HG03460 (cell line): Measurements from ENCODE around the gene SLC50A1.

ENCODE experiments used
- ATAC-seq: cut with Tn5 transposase; IDR thresholded peaks from one replicate; pipeline ENCODE4 v1.9.1; 2021; ENCODE audit not compliant: unreplicated experiment

SLC50A1 gene

DNA sequence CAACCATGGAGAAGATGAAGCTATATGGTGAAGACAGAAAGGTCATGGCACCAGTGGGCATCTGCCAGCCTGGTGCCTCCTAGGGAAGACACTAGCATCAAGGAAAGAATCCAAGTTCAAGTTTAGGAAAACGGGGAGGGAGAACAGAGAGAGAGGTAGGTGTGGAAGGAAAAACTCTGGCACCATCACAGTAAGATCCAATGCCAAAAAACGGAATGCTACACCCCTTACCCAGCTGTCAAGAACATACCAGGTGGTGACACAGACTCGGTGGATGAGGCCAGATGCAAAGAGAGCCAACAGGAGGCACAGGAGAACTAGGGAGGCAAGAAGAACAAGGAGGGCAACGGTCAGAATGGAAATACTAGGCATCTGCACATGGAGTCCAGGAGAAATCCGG is 33.9 kb downstream of the SLC50A1 start:
- no peak for ATAC-seq

GRCh38 chr1:155170101-155170785 is 34.6 kb downstream of the SLC50A1 start:
- ATAC-seq: no peak

DNA sequence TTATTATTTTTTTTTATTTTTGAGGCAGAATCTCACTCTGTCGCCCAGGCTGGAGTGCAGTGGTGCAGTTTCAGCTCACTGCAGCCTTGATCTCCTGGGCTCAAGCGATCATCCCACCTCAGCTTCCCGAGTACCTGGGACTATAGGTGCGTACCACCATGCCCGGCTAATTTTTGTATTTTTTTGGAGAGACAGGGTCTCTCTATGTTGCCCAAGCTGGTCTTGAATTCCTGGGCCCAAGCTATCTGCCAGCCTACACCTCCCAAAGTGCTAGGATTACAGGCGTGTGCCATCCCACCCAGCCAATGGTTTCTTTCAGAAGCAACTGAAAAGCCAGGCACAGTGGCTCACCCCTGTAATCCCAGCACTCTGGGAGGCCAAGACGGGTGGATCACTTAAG is 35.2 kb downstream of the SLC50A1 start:
- ATAC-seq: no peak

- ATAC-seq: no peak
Measured at GRCh38 chr1:155171836-155172731, 36.4 kb downstream of the SLC50A1 start.

DNA sequence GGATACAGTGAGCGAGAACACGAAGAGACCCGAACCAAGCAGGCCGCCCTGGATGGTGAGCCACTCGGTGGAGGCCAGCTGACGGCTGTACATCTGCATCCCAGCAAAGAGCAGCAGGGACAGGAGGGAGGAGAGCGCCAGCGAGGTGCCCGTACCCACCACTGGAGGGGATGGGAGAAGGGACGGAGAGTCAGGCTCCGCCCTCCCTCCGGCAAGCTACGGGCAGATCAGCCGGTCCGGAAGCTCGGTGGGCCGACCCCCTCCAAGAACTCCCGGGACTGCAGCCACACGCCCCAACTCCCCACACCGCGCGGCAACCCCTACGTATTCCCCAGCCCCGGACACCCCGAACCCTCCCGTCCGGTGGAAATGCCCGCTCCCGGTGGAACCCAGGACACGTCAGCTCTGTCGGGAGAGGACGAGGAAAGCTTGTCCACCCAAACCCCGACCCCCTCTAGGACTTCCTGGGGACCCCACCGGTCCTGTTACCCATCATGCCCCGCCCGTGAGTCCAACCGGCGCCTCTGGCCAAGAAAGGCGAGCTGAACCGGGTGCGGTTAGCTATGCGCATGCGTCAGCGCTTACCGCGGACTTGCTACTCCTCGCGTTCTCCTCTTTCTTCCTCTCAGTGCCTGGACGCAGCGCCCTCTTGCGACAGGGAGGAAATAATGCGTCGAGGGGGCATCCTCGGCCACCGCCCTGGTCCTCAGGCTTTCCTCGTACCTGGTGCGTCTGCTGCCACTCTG is 37.3 kb downstream of the SLC50A1 start, which contains the start of gene KRTCAP2:
Gene KRTCAP2, minus strand, starts transcription at position 573 of the 746 bp plus-strand sequence. Its CDS starts 80 bp downstream, at position 493.
- ATAC-seq: peak; percentile 75

- ATAC-seq: peak; percentile 13
Measured at GRCh38 chr1:155173478-155174323, 38.0 kb downstream of the SLC50A1 start, which contains the start of gene TRIM46. TRIM46 (plus strand) TSS chr1:155173849; CDS start chr1:155173967, 118 bp downstream.

- no peak for ATAC-seq
Measured at GRCh38 chr1:155174324-155175280, 39.0 kb downstream of the SLC50A1 start.

- no peak for ATAC-seq
Measured at GRCh38 chr1:155175281-155175926, 39.8 kb downstream of the SLC50A1 start.

GRCh38 chr1:155175927-155176371 is 40.3 kb downstream of the SLC50A1 start:
- no peak for ATAC-seq

- no peak for ATAC-seq
Measured at GRCh38 chr1:155176544-155177071, 41.0 kb downstream of the SLC50A1 start.

DNA sequence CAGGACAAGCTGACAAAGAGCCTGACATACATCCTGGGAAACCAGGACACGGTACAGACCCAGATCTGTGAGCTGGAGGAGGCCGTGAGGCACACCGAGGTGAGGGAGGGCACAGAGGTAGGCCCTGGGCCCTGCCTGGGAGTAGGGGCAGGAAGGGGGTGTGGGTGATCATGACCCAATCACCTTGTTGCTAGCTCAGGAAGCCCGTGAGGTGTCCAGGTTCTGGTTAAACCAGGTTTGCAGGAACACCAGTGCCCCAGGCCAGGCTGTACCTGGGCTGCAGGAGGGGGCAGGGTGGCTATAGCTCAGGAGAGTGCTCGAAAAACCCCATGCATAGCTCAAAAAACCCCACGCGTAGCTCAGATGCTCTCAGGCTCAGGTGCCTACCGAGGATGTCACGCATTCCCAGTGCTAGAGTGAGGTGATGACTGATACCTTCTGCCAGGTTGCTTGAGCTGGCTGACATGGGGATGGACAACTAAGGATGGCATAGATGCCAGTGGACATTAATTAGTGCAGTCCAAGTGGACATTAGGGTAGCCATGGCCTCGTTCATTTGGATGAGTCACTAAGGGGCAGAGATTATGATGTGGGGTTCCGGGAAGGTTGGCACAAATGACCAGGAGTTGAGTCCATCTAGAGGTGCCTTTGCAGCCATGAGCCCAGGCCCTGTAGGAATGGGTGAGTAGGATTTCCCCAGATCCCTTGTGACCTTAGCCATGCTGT is 41.7 kb downstream of the SLC50A1 start:
- ATAC-seq: no peak

DNA sequence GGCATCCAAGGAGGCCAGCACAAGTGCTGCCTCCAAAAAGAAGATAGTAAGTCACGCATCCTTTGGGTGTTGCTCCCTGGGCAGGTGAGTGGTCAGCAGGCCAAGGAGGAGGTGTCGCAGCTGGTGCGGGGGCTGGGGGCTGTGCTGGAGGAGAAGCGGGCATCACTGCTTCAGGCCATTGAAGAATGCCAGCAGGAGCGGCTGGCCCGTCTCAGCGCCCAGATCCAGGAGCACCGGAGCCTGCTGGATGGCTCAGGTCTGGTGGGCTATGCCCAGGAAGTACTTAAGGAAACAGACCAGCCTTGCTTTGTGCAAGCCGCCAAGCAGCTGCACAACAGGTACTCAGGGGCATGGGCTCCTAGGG is 42.2 kb downstream of the SLC50A1 start:
- ATAC-seq: no peak

DNA sequence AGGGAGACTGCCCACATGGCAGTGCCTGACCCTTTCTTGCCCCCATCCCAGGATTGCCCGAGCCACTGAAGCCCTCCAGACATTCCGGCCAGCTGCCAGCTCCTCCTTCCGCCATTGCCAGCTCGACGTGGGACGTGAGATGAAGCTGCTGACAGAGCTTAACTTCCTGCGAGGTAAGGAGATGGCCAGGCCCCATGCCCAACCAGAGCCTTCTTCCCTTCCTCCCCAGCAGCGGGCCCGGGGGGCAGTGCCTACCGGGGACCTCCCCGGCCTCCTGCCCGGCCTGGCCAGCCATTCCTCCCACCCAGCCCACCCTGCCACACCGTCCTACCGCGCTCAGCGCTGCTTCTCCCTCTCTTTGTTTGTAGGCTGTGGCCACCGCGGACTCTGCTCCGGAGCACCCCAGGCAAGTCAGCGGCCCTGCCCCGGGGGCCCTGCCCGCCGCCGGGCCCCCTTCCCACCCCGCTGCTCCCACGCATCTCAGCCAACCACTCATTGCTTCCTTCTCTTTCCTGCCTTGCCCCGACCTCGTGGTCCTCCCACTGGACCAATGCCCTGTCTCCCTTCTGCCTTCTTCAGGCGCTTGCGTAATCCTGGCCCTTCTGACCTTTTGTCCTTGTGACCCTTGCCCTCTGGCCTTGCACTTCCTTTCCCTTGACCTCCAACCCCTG is 42.9 kb downstream of the SLC50A1 start:
- no peak for ATAC-seq

GRCh38 chr1:155179112-155180031 is 43.7 kb downstream of the SLC50A1 start:
- ATAC-seq: no peak

- no peak for ATAC-seq
Measured at GRCh38 chr1:155181371-155182051, 45.9 kb downstream of the SLC50A1 start.
